GM21515 (cell line): Measurements from ENCODE around the gene CCNL2.

Experiments used
- ATAC-seq: cut with Tn5 transposase; IDR thresholded peaks from one replicate; pipeline ENCODE4 v1.9.1; 2021; ENCODE audit not compliant: unreplicated experiment

The CCNL2 gene

DNA sequence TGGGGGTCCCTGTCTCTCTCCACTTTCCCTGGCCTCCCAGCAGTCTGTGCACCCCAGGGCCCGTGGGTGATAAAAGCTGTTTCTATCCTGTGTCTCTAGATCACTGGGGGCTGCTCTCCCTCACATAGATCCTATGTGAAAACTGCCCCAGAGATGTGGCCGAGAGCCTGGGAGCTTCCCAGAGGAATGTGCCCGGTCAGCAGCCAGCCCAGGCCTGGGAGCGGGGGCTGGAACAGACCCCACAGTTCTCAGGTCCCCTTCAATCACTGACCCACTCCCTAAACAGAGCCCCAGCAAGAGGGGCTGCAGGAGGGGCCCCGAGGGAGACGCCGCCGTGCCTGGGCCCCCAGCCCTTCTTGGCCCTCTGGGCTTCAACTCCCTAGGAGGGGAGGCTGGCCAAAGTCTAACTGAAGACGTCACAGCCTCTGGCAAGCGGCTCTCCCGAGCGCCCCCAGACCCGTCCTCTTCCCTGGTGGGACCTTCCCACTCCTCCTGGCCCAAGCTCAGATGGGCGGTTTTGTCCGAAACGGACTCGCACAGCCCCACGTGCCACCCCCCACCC, 41.2 kb downstream of the CCNL2 start:
- no peak for ATAC-seq

DNA sequence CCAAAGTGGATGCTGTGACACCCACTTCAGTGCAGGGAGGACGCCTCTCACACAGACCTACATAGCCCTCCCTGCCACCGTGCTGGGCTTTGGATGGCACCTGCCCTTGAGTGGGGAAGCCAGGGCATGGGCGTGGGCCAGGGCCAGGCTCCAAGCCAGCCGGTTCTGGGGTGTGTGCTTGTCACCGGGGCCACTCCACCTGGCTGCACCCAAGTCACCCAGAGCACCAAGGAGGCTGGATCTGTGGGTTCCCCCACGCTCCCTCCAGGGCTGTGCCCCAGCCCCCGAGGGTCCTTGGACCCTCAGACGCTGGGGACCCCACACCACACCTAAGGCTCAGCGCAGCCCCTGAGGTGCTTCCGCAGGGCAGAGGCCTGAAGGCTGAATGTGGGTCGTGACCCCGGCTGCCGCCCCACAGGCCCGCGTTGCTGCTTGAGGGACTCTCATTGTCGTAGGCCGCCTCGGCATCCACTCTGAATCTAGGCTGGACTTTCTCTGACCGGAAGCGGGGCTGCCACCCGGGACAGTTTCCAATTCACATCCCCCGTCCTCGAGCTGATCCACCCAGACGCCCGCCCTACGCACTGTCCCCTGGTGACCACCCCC, 42.2 kb downstream of the CCNL2 start:
- ATAC-seq, result no peak

DNA sequence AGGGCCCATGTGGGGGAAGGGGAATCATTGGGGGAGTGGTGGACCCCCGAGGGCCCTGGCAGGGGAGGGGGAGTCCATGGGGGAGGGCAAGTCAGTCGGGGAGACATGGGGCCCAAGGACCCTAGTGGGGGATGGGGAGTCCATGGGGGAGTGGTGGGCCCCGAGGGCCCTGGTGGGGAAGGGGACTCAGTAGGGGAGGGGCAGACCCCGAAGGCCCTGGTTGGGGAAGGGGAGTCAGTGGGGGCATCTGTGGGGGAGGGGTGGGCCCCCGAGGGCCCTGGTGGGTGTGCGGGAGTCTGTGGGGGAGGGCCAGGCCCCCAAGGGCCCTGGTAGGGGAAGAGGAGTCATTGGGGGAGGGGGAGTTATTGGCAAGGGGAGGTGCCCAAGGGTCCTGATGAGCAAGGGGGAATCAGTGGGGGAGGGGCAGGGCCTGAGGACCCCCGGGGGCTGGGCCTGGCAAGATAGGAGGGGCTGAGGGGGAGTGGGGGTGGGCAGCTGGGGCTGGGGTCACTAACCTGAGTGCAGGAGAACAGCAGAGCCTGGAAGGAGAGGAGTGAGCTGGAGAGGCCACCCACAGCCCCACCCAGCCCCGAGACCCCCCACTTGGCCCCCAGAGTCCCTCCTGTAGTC, 42.9 kb downstream of the CCNL2 start:
- no peak for ATAC-seq

DNA sequence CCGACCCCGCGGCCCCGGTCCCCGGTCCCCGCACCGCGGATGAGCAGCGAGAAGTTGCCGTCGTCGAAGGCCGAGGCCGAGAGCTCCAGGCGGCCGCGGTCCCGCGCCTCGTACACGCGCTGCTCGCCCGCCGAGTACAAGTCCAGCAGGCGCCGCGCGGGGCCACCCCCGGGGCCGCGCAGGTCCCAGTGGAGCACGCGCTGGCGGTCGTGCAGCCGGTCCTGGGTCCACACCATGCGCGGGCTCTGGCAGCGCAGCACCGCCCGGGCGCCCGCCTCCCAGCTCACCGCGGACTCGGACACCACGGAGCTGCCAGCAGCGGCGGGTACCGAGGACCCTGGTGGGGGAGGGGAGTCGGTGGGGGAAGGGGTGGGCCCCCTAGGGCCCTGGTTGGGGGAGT, 43.7 kb downstream of the CCNL2 start:
- no peak for ATAC-seq

DNA sequence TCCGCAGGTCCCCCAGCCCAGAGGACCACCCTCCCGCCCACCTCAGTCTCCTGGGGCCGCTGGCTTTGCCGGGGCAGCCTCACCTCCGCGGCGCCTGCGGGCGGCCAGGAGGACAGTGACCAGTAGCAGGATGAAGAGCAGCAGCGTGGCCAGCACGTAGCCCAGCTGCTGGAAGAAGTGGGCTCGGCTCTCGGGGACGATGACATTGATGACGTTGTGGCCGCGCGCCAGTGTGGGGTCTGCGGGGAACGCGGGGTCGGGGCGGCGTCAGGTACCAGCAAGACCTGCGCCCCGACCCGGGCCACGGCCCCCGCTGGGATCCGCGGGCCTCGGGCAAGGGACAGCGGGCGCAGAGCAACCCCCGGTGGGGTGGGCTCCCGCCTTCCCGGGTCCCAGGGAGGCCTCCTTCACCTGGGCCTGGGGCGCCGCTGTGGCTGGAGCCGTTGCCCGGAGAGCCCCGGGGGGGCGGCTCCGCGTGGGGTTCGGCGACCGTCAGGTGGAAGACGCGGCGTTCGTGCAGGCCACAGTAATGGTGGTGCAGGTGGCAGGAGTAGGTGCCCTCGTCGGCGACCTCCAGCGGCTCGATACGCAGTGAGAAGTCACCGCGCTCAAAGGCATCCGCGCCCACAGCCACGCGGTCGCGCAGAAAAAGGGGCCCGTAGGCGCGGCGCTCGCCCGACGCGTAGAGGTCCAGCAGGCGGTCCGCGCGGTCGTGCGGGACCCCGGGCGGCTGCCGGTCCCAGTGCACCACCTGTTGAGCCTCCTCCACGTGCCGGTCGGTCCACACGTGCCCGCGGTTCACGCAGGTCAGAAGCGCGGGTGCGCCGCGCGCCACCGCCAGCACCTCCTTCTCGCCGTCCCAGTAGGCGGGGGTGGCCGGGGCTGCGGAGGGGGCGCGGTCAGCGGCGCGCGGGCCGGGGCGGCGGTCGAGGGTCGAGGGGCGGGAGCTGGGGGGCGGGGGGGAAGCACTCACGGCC, 44.6 kb downstream of the CCNL2 start:
- no peak for ATAC-seq

DNA sequence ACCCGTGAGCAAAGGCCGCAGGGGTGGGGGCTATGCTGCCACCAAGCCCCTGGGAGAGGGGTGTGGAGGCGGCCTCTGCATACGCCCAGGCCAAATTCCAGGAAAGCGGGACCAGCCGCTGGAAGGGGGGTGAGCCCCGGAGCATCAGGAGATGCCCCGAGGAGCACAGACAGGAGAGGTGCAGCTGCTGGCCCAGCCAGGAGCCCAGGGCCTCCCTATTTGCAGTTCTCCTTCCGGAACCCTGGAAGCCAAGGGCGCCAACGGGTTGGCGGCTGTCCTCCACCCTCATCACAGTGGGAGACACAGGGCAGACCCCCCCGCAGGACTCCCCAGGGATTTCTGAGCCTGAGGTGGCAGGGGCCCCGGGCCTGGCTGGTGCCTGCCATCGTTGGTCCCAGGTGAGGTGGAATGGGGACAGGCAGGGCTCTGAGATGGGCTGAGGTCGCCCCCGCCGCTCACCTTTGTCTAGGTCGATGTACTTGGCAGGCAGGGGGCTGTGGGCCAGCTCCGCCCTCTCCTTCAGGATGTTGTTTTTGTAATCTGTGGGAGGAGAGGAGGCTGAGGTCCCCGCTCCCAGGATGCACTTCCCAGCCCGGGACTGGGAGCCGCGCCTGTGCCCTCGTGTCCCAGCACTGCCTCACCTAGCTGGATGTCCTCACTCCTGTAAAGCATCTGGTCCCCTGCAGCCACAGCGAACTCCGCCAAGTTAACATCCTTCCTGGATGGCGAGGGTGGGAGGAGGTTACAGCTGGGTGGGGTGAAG, 45.6 kb downstream of the CCNL2 start:
- ATAC-seq, result no peak

DNA sequence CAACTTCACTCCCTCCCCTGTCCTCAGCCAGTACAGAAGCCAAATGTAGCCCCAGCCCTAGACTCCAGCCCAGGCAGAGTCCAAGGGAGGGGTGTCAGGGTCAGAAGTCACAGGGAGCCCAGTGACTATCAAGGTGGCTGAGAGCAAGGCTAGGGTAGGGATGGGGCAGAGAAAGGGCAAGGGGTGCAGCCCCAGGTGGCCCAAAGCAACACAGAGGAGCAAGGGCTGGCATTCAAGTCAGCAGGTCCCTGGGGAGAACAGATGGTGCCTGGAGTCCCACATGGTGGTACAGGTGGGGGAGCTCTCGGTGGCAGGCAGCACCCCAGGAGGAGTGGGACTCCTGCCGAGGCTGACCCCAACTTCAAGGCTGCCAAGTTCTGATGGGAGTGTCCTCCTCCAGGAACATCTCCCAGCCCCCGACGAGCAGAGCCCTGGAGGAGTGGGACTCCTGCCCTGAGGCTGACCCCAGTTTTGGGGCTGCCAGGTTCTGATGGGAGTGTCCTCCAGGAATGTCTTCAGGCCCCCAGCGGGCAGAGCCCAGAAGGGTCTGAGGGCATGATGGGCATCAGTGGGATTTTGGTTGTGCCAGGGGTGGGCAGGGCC, 46.2 kb downstream of the CCNL2 start:
- ATAC-seq, result no peak

DNA sequence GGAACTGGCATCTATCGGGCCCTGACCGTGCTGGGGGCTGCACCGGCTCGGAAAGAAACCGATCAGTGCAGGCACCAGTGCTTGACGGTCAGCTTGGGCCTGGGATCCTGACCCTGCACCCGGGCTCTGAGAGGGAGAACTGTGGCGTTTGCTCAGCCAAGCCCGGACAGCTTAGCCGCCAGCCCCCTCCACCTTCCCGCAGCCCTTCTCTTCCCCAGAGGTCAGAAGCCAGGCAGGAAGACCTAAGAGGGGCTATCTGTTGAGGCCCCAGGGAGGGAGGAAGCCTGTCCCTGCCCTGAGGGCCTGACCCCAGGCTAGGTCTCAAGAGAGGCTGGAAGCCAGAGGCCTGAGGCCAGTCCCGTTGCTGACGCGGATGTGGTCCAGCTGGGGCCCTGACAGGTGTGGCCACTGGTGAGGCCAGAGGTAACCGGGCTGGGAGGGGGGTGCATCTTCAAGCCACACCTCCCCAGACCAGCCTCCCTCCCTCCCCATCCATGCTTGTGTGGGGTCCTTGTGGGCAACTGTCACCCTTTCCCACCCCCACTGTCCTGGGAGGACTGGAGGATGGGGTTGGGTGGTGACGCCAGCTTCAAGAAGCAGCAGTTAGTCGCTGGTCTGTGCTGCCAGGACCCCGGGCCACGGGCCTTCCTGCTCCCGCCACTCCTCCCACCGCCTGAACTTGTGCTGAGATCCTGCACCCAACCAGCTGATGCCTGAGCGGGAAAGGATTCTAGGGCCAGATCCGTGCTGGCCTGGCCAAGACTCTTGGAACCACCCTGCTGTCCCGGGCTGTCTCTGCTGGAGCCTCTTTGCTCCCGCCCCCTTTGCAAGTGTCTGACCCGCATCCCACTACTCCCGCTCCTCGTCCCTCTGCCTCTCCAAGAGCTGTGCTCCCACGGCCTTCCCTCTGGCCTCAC, 47.4 kb downstream of the CCNL2 start:
- no peak for ATAC-seq

DNA sequence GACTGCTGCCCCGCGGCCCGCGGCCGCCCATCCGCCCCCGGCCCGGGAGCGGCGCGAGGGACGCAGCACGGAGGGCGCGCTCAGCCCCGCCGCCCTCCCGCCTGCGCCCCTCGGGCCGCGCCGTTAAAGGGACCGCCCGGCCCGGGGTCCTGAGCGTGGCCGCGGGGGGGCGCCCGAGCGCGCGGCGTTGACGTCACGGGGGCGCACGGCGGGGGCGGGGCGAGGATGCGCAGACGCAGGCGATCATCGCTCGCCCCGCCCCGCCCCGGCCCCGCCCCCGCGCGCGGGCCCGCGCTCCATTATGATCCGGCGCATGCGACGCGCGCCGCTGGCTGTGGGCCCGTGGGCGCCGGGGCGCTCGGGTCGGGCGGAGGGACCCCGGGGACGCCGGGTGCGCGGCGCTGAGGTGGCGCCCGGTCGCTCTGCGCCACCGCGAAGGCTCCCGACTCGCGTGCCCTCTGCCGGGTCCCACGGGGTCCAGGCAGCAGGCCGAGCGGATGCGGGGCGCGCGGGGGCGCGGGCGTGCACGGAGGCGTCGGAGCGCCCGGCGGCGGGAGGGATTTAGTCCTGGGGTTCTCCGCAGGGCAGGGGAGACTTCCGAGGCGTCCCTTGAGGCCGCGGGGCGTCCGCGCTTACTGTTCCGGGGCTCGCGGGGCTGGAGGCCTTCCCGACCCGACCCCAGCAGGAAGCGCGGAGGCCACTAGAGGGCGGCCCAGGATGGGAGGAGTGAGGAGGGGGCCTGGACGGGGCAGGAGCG, 49.7 kb downstream of the CCNL2 start, which contains the start of gene DVL1:
Gene DVL1 (minus strand): TSS at position 163 of the 757 bp plus-strand sequence. CDS start 353 bp downstream, outside the sequence.
- peak; percentile 57 for ATAC-seq

DNA sequence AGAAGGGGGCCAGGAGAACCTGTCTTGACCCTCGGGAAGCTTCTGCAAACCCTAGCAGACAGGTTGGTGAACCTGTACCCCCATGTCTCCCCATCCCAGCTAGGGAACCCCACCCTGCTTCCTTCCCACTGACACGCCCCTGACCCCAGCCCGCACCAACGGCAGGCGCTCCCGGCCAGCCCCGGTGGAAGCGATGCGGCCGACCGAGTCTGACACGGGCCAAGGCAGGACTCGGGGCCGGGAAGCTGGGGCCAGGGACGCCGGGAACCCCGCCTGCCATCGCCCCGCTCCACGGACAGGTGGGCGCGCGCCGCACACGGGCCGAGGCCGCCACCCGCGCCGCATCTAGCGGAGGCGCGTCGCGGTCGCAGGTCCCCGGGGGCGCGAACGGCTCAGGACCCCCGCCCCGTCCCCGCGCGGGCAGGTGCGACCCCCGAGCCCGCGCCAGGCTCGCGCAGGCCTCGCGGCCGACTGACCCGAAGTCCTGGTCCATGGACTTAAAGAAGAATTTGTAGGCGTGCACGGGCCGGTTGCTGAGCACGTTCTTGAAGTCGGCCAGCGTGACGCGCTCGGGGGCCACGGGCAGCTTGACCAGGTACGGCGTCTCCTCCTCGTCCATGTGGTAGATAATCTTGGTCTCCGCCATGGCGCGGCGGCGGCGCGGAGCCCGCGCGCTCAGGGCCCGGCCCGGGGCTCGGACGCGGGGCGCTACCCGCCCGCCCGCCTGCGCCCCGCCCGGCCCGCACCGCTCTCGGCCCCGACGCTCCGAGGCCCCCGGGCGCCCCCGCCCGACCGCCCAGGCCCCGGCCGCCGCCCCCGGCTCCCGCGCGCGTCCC, 50.5 kb downstream of the CCNL2 start:
- ATAC-seq, result peak; percentile 9

DNA sequence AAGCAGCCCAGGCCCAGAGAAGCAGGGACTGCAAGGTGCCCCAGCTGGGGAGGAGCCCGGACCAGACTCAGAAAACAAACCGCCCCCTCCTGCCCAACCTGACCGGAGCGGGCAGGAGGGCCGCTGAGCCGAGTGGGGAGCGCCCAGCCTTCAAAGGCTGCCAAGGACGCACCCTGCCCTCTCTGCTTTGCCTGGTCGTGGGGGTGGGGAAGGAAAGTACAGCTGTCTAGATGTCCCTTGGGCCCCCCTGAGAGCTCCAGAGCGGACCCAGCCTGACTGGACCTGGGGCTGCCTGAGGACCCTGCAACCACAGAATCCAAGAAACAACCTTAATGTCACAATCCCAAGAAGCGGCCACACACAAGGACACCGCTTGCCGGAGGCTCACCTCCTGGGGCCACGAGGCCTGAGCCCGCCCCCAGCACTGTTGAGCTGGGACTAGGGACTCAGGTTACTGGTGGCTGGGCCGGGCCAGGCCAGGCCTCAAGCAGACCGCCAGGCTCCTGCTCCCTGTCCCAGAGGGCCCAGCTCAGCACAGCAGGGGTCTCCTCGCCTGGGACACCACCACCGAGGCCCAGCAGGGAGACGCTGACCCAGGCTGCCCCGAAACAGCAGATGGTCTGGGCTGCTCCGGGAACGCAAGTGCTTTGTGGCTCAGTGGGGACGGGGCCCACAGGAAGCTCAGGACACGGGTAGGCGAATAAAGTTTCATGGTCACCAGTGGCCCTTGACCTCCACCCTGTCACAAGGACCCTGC, 51.3 kb downstream of the CCNL2 start:
- no peak for ATAC-seq

DNA sequence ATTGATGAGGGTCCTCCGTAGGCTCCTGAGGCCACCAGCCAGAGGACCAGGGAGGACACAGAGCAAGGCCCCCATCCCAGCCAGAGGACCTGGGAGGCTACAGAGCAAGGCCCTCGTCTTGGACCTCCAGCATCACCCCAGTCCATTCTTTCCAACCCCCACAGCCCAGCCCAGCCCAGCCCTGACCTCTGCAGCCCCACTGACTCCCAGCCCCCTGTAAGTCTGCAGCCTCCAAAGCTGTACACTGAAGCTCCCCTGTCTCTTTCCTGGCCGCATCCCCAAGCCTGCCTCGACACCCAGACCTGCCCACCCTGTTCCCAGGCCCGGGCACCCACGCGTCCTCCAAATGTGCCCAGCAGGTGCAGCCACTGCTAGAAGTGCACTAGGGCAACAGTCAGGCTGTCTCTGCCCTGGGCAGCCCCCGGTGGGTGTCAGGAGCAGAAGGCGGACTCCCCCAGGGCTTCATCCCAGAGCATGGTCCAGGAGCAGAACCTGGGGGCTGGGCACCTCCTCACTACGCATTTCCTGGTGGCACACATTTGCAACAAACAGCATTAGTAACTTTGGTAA, 52.0 kb downstream of the CCNL2 start:
- ATAC-seq, result no peak

DNA sequence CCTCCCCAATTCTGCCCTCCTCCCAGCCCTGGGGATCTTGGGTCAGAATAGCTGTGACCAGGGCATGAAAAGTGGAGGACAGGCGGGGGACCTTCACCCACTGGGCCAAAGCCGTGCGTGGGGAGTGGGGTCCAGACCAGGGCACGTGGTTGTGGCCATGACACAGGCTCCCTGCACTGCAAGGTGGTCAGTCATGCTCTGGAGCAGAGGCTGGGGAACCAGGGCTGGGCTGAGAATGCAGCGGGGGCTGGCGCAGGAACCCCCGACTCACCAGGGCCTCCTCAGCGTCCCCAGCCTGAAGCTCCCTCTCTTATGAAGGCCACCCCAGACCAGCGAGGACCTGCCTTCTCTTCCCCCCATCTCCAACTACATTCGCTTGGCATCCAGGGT, 52.6 kb downstream of the CCNL2 start:
- no peak for ATAC-seq

DNA sequence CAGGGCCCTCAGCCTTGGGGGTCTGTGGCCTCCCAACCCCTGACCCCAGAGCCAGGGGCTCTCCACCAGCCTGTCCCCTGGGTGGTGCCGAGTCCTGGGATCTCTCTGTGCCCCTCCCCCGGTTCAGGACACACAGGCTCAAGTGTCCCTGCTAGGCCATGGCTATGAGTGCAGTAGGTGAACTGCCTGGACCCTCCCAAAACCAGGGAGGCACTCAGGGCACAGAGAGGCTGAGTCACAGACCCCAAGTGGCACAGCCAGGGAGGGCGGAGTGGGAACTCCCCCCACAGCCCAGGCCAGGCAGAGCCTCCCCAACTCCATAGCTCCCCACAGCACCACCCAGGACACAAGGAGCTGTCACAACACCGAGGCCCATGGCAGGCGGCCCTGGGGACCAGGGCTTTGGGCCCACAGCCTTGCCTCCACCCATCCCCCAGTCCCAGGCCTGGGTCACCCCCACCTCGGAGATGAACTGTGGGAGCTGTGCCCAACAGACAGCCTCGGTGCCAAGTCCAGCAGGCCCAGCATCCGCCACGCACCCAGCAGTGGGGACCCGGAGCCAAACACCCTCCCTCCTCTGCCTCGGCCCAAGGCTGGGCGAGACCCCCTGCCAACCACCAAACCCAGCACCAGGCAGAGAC, 53.2 kb downstream of the CCNL2 start:
- ATAC-seq, result no peak

DNA sequence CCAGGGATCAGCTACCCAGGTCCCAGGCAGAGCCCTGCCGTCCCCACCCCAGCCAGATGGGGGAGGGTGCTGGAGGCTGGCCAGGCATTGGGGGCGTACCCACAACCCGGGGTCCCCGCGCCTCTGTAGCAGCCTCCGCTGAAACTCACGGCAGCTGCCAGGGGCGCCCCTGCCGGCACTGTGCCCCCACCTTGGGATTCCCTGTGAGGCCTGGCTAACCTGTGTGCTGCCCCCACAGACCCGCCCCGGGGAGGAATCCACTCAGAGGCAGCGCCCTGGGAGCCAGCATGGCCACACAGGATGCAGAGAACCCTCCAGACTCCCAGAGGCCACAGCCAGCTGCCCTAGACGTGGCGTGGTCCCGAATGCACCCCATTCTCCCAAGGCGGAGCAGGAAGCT, 53.8 kb downstream of the CCNL2 start:
- no peak for ATAC-seq
